A549 (cell line): Measurements from ENCODE around the gene CYP2E1.

Source experiments
- CBX2 ChIP-seq: fragments of 200-600 bp; sonication (generic); IDR thresholded peaks from 2 replicates; pipeline ENCODE4 v1.6.1; 2016; ENCODE audit warnings: low read depth, mild to moderate bottlenecking, borderline replicate concordance
- CEBPB ChIP-seq, 2 experiments: fragments of >200 bp in 1 of 2; sonication (Bioruptor Twin) in 1 of 2; formaldehyde crosslinking in 1 of 2; IDR thresholded peaks; 2 replicates each; pipeline ENCODE4 v1.6.1; 2012 to 2016
- CHD4 ChIP-seq: fragments of 200-600 bp; sonication (generic); IDR thresholded peaks from 2 replicates; pipeline ENCODE4 v1.6.1; 2016; ENCODE audit warnings: antibody characterized with exemption, mild to moderate bottlenecking, borderline replicate concordance
- CTCF ChIP-seq: fragments of >200 bp; sonication (Bioruptor Twin); formaldehyde crosslinking; IDR thresholded peaks from 3 replicates; pipeline ENCODE4 v1.5.1; 2016
- EP300 ChIP-seq, 2 experiments: fragments of >200 bp; sonication (Bioruptor Twin); formaldehyde crosslinking; IDR thresholded peaks; 2 replicates in 1 of 2; 3 replicates in 1 of 2; pipeline ENCODE4 v1.6.1; 2016 to 2017
- POLR2A ChIP-seq: IDR thresholded peaks from 2 replicates; pipeline ENCODE4 v1.6.1; 2012; ENCODE audit warnings: mild to moderate bottlenecking, low read length
- TF ChIP-seq, protein P1 (sequence below): fragments of 450-650 bp; IDR thresholded peaks from 2 replicates; pipeline ENCODE4 v1.6.1; 2014; ENCODE audit warnings: antibody characterized with exemption
- TF ChIP-seq, protein P2 (sequence below): IDR thresholded peaks from 2 replicates; pipeline ENCODE4 v1.6.1; 2012

DNA sequence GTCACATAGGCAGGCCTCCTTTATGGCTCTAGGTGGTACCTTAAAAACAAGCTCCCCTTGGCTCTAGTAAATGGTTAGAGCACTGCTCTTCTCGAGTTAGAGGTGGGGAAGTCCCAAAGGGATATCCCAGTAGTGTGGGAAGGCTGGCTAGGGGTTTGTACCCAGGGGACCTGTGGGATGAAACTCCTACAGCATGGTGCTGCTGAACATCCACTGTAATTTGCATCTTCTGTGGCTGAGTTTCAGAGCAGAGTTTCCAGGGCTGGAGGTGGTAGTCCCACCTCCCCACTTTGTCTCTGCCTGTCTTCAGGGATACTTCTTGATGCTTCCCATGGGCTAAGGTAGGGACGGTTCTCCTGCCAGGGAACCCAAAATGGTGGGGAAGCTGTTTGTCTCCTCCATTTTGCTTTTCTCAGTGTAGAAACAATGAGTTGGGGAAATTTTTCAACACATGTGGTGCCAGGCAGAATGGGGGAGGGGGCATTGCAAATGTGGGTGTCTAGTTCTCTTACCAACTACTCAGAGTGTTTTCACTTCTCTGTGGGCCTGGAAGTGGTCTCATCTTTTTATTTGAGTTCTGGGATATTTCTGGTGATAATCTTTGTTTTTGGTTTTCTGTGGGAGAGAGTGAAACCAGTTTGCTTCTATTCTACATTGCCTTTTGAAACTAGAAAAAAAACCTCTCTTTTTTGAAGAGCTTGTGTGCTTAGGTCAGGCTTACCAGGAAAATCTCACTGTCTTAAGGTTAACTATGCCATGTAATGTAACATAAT lies 37.2 kb upstream of the CYP2E1 start:
- no peak for TF ChIP-seq CEBPB (IDR thresholded peaks at IDR 0.05)
- no peak for TF ChIP-seq CTCF
- TF ChIP-seq EP300 (IDR thresholded peaks at IDR 0.05): no peak
- no peak for TF ChIP-seq CBX2
- no peak for TF ChIP-seq CHD4
- no peak for TF ChIP-seq POLR2A
- TF ChIP-seq, protein P1, sequence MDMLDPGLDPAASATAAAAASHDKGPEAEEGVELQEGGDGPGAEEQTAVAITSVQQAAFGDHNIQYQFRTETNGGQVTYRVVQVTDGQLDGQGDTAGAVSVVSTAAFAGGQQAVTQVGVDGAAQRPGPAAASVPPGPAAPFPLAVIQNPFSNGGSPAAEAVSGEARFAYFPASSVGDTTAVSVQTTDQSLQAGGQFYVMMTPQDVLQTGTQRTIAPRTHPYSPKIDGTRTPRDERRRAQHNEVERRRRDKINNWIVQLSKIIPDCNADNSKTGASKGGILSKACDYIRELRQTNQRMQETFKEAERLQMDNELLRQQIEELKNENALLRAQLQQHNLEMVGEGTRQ: no peak
- TF ChIP-seq, protein P2, sequence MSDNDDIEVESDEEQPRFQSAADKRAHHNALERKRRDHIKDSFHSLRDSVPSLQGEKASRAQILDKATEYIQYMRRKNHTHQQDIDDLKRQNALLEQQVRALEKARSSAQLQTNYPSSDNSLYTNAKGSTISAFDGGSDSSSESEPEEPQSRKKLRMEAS: no peak
